SK-N-MC (cell line): Measurements from ENCODE around the gene OR1B1.

Experiments
- EZH2 ChIP-seq: fragments of 200-600 bp; sonication (generic); IDR thresholded peaks from one replicate; pipeline ENCODE4 v1.6.1; 2017; ENCODE audit warnings: antibody characterized with exemption
- FOXP2 ChIP-seq: optimal IDR thresholded peaks from 2 replicates; pipeline ENCODE3; 2011; ENCODE audit warnings: mild to moderate bottlenecking, moderate library complexity; ENCODE audit not compliant: insufficient read depth; ENCODE audit errors: extremely low read length, control extremely low read depth
- POLR2AphosphoS5 ChIP-seq: IDR thresholded peaks from 2 replicates; pipeline ENCODE4 v1.6.1; 2012; ENCODE audit warnings: mild to moderate bottlenecking, low read depth, low read length, borderline replicate concordance

- TF ChIP-seq POLR2AphosphoS5: no peak
- no peak for TF ChIP-seq EZH2
- TF ChIP-seq FOXP2: no peak
Measured at GRCh38 chr9:122657527-122657926, at the start of gene OR1B1.
